ENCODE results near the gene MAGEA2. TPM values are rescaled to one million over a fixed set of nuclear protein-coding genes. Genes with fewer than 3 reads are reported as not detected.
"Not testable (repeated sequence)": the region's sequence is repeated elsewhere in the genome, so short reads cannot be mapped to it uniquely, and the experiment has no call there.

The MAGEA2 gene
- not detected in 2 replicates for total RNA-seq (2014; rRNA removed; shearing (Covaris generic))

GRCh38 chrX:152753686-152754650 lies at the start of gene MAGEA2:
TSS of gene MAGEA2 (minus strand) at chrX:152753842. CDS start at chrX:152751363, 2,479 bp downstream.
- DNase-seq (ENCODE audit: low spot score); in situ Hi-C loops (cut with HindIII; ENCODE audit: low sequenced_read_pairs): not testable (repeated sequence)

- in situ Hi-C loops (cut with HindIII; ENCODE audit: low sequenced_read_pairs), result no loop called here
- no peak for DNase-seq (ENCODE audit: low spot score)
Observed at GRCh38 chrX:152798945-152799344, 45.3 kb upstream of the MAGEA2 start.

- in situ Hi-C loops (cut with HindIII; ENCODE audit: low sequenced_read_pairs); DNase-seq (ENCODE audit: low spot score): not testable (repeated sequence)
Observed at GRCh38 chrX:152787062-152787461, 33.4 kb upstream of the MAGEA2 start.

GRCh38 chrX:152769549-152770289 lies 16.1 kb upstream of the MAGEA2 start, which contains the start of gene MAGEA6:
TSS of gene MAGEA6 (minus strand) at chrX:152769689. CDS start at chrX:152767650, 2,039 bp downstream.
- DNase-seq (ENCODE audit: low spot score); in situ Hi-C loops (cut with HindIII; ENCODE audit: low sequenced_read_pairs): not testable (repeated sequence)

- DNase-seq (ENCODE audit: low spot score); in situ Hi-C loops (cut with HindIII; ENCODE audit: low sequenced_read_pairs): not testable (repeated sequence)
Observed at GRCh38 chrX:152766562-152766961, 12.9 kb upstream of the MAGEA2 start.

GRCh38 chrX:152761582-152761981 lies 7.9 kb upstream of the MAGEA2 start:
- in situ Hi-C loops (cut with HindIII; ENCODE audit: low sequenced_read_pairs), result not testable (repeated sequence)

GRCh38 chrX:152759544-152759943 lies 5.9 kb upstream of the MAGEA2 start:
- DNase-seq (ENCODE audit: low spot score); in situ Hi-C loops (cut with HindIII; ENCODE audit: low sequenced_read_pairs): not testable (repeated sequence)

More at GRCh38 chrX:152761582-152761981, 7.9 kb upstream of the MAGEA2 start:
- DNase-seq (ENCODE audit: low spot score), result not testable (repeated sequence)

GRCh38 chrX:152758918-152759317 lies 5.3 kb upstream of the MAGEA2 start, which contains the start of gene CSAG3:
TSS of gene CSAG3 (plus strand) at chrX:152759218.
- in situ Hi-C loops (cut with HindIII; ENCODE audit: low sequenced_read_pairs); DNase-seq (ENCODE audit: low spot score): not testable (repeated sequence)

- DNase-seq (ENCODE audit: low spot score); in situ Hi-C loops (cut with HindIII; ENCODE audit: low sequenced_read_pairs): not testable (repeated sequence)
Observed at GRCh38 chrX:152754871-152755270, 1.2 kb upstream of the MAGEA2 start.

- in situ Hi-C loops (cut with HindIII; ENCODE audit: low sequenced_read_pairs), result no loop called here
- no peak for DNase-seq (ENCODE audit: low spot score)
Observed at GRCh38 chrX:152738560-152738959, 15.1 kb downstream of the MAGEA2 start.

GRCh38 chrX:152736528-152736927 lies 17.1 kb downstream of the MAGEA2 start:
- DNase-seq (ENCODE audit: low spot score); in situ Hi-C loops (cut with HindIII; ENCODE audit: low sequenced_read_pairs): not testable (repeated sequence)

GRCh38 chrX:152735860-152736511 lies 17.7 kb downstream of the MAGEA2 start:
- no peak for DNase-seq (ENCODE audit: low spot score)
- in situ Hi-C loops (cut with HindIII; ENCODE audit: low sequenced_read_pairs), result no loop called here

GRCh38 chrX:152735101-152735500 lies 18.5 kb downstream of the MAGEA2 start:
- DNase-seq (ENCODE audit: low spot score), result no peak
- in situ Hi-C loops (cut with HindIII; ENCODE audit: low sequenced_read_pairs), result no loop called here

- DNase-seq (ENCODE audit: low spot score); in situ Hi-C loops (cut with HindIII; ENCODE audit: low sequenced_read_pairs): not testable (repeated sequence)
Observed at GRCh38 chrX:152734143-152734858, 19.3 kb downstream of the MAGEA2 start.

- no peak for DNase-seq (ENCODE audit: low spot score)
- in situ Hi-C loops (cut with HindIII; ENCODE audit: low sequenced_read_pairs), result no loop called here
Observed at GRCh38 chrX:152733261-152733975, 20.2 kb downstream of the MAGEA2 start, which contains the start of the genes CSAG1 and MAGEA12. TSS of gene CSAG1 (minus strand) at chrX:152733721. CDS start at chrX:152732460, 1,261 bp downstream. TSS of gene MAGEA12 (plus strand) at chrX:152733757. CDS start at chrX:152736162, 2,405 bp downstream.

GRCh38 chrX:152725409-152725808 lies 28.2 kb downstream of the MAGEA2 start:
- in situ Hi-C loops (cut with HindIII; ENCODE audit: low sequenced_read_pairs), result no loop called here
- no peak for DNase-seq (ENCODE audit: low spot score)

All from G401 (cell line).